Measurements from ENCODE around the gene CHTOP. TPM values are rescaled to one million over a fixed set of nuclear protein-coding genes. Genes with fewer than 3 reads are reported as not detected.
A peak's percentile ranks its signal among the peaks of the same experiment; 100 is the strongest.
"Not testable (repeated sequence)": the region's sequence is repeated elsewhere in the genome, so short reads cannot be mapped to it uniquely, and the experiment has no call there.

CHTOP gene
- polyA plus RNA-seq, 2 donors: 41.6 to 45.5 TPM

- WGBS, 2 donors: 82 to 83% methylated on average over 5 of the region's 5 CpGs
- Histone ChIP-seq H3K4me1 (ENCODE audit: control insufficient read depth in 2 of 2, insufficient read depth in 2 of 2, low read length in 1 of 2) (peaks cover 0 to 2% of the 10 kb centered on the region in 2 donors), H3K4me3 (ENCODE audit: low read depth in 1 of 2, low read length in 2 of 2) (no peak overlapping the region), H3K27ac (ENCODE audit: low read depth in 2 of 2, low read length in 1 of 2) (no peak overlapping the region), H3K36me3 (ENCODE audit: control insufficient read depth in 2 of 2, insufficient read depth in 2 of 2, low read length in 1 of 2) (peaks cover 21 to 23% of the 10 kb centered on the region in 2 donors), H3K27me3 (ENCODE audit: control insufficient read depth in 1 of 2, insufficient read depth in 2 of 2, low read length in 2 of 2) (no peaks in the 10 kb centered on the region), H3K9me3 (ENCODE audit: control insufficient read depth in 2 of 2, insufficient read depth in 1 of 2, low read depth in 1 of 2, low read length in 1 of 2) (no peaks in the 10 kb centered on the region)
These were observed 29.3 kb downstream of the CHTOP start for GRCh38 chr1:153663211-153663610.

- Histone ChIP-seq H3K4me1 (ENCODE audit: control insufficient read depth in 2 of 2, insufficient read depth in 2 of 2, low read length in 1 of 2) (no peaks in the 10 kb centered on the region), H3K36me3 (ENCODE audit: control insufficient read depth in 2 of 2, insufficient read depth in 2 of 2, low read length in 1 of 2) (peaks cover 21 to 25% of the 10 kb centered on the region in 2 donors), H3K4me3 (ENCODE audit: low read depth in 1 of 2, low read length in 2 of 2) (no peak overlapping the region), H3K27ac (ENCODE audit: low read depth in 2 of 2, low read length in 1 of 2) (no peak overlapping the region), H3K9me3 (ENCODE audit: control insufficient read depth in 2 of 2, insufficient read depth in 1 of 2, low read depth in 1 of 2, low read length in 1 of 2) (no peaks in the 10 kb centered on the region), H3K27me3 (ENCODE audit: control insufficient read depth in 1 of 2, insufficient read depth in 2 of 2, low read length in 2 of 2) (no peaks in the 10 kb centered on the region)
- 86 to 93% methylated on average over 4 of the region's 4 CpGs for WGBS, 2 donors
These were observed 33.6 kb downstream of the CHTOP start for GRCh38 chr1:153667439-153667838.

- WGBS, 2 donors: 96% methylated on average over 8 of the region's 8 CpGs
- Histone ChIP-seq H3K27ac (ENCODE audit: low read depth in 2 of 2, low read length in 1 of 2) (peak overlapping the region in 1 of 2 donors; percentile 6), H3K36me3 (ENCODE audit: control insufficient read depth in 2 of 2, insufficient read depth in 2 of 2, low read length in 1 of 2) (peaks cover 13 to 20% of the 10 kb centered on the region in 2 donors)
- not testable (repeated sequence) for H3K4me3 ChIP-seq (ENCODE audit: low read depth in 1 of 2, low read length in 2 of 2); H3K27me3 ChIP-seq (ENCODE audit: control insufficient read depth in 1 of 2, insufficient read depth in 2 of 2, low read length in 2 of 2); H3K4me1 ChIP-seq (ENCODE audit: control insufficient read depth in 2 of 2, insufficient read depth in 2 of 2, low read length in 1 of 2); H3K9me3 ChIP-seq (ENCODE audit: control insufficient read depth in 2 of 2, insufficient read depth in 1 of 2, low read depth in 1 of 2, low read length in 1 of 2)
These were observed 34.8 kb downstream of the CHTOP start for GRCh38 chr1:153668672-153669071.

GRCh38 chr1:153669606-153670005 lies 35.7 kb downstream of the CHTOP start:
- H3K27ac ChIP-seq (ENCODE audit: low read depth in 2 of 2, low read length in 1 of 2): no peak overlapping the region
- H3K36me3 ChIP-seq (ENCODE audit: control insufficient read depth in 2 of 2, insufficient read depth in 2 of 2, low read length in 1 of 2): peaks cover 6 to 16% of the 10 kb centered on the region in 2 donors

GRCh38 chr1:153670257-153670858 lies 36.5 kb downstream of the CHTOP start:
- no peaks in the 10 kb centered on the region for H3K9me3 ChIP-seq (ENCODE audit: control insufficient read depth in 2 of 2, insufficient read depth in 1 of 2, low read depth in 1 of 2, low read length in 1 of 2)
- H3K27me3 ChIP-seq (ENCODE audit: control insufficient read depth in 1 of 2, insufficient read depth in 2 of 2, low read length in 2 of 2): no peaks in the 10 kb centered on the region
- peak overlapping the region; percentile 68 to 96 for H3K4me3 ChIP-seq (ENCODE audit: low read depth in 1 of 2, low read length in 2 of 2)
- H3K27ac ChIP-seq (ENCODE audit: low read depth in 2 of 2, low read length in 1 of 2): peak overlapping the region; percentile 78 to 93
- peaks cover 6 to 16% of the 10 kb centered on the region in 2 donors for H3K36me3 ChIP-seq (ENCODE audit: control insufficient read depth in 2 of 2, insufficient read depth in 2 of 2, low read length in 1 of 2)
- H3K4me1 ChIP-seq (ENCODE audit: control insufficient read depth in 2 of 2, insufficient read depth in 2 of 2, low read length in 1 of 2): no peaks in the 10 kb centered on the region
- 1 to 2% methylated on average over 22 of the region's 22 CpGs for WGBS, 2 donors

More at GRCh38 chr1:153669606-153670005, 35.7 kb downstream of the CHTOP start:
- WGBS, 2 donors: 79 to 80% methylated on average over 6 of the region's 6 CpGs
- Histone ChIP-seq H3K9me3 (ENCODE audit: control insufficient read depth in 2 of 2, insufficient read depth in 1 of 2, low read depth in 1 of 2, low read length in 1 of 2) (no peaks in the 10 kb centered on the region), H3K4me1 (ENCODE audit: control insufficient read depth in 2 of 2, insufficient read depth in 2 of 2, low read length in 1 of 2) (no peaks in the 10 kb centered on the region), H3K4me3 (ENCODE audit: low read depth in 1 of 2, low read length in 2 of 2) (peak overlapping the region; percentile 68 to 96), H3K27me3 (ENCODE audit: control insufficient read depth in 1 of 2, insufficient read depth in 2 of 2, low read length in 2 of 2) (no peaks in the 10 kb centered on the region)

- Histone ChIP-seq H3K9me3 (ENCODE audit: control insufficient read depth in 2 of 2, insufficient read depth in 1 of 2, low read depth in 1 of 2, low read length in 1 of 2) (no peaks in the 10 kb centered on the region), H3K4me3 (ENCODE audit: low read depth in 1 of 2, low read length in 2 of 2) (peak within 1 kb of the TSS; percentile 68 to 96), H3K27ac (ENCODE audit: low read depth in 2 of 2, low read length in 1 of 2) (peak within 1 kb of the TSS; percentile 78 to 93), H3K4me1 (ENCODE audit: control insufficient read depth in 2 of 2, insufficient read depth in 2 of 2, low read length in 1 of 2) (no peaks in the 10 kb centered on the region), H3K27me3 (ENCODE audit: control insufficient read depth in 1 of 2, insufficient read depth in 2 of 2, low read length in 2 of 2) (no peaks in the 10 kb centered on the region), H3K36me3 (ENCODE audit: control insufficient read depth in 2 of 2, insufficient read depth in 2 of 2, low read length in 1 of 2) (peaks cover 6 to 14% of the 10 kb centered on the region in 2 donors)
- 0% methylated on average over 35 of the region's 35 CpGs for WGBS, 2 donors
These were observed 37.2 kb downstream of the CHTOP start, which contains the start of gene ILF2 for GRCh38 chr1:153670859-153671627. Gene ILF2, minus strand, starts transcription at chr1:153670993. Its CDS starts 71 bp downstream, at chr1:153670922.

- not testable (repeated sequence) for H3K9me3 ChIP-seq (ENCODE audit: control insufficient read depth in 2 of 2, insufficient read depth in 1 of 2, low read depth in 1 of 2, low read length in 1 of 2); H3K27me3 ChIP-seq (ENCODE audit: control insufficient read depth in 1 of 2, insufficient read depth in 2 of 2, low read length in 2 of 2); H3K4me1 ChIP-seq (ENCODE audit: control insufficient read depth in 2 of 2, insufficient read depth in 2 of 2, low read length in 1 of 2)
- 7 to 10% methylated on average over 28 of the region's 28 CpGs for WGBS, 2 donors
- Histone ChIP-seq H3K4me3 (ENCODE audit: low read depth in 1 of 2, low read length in 2 of 2) (peak overlapping the region; percentile 12 to 40), H3K36me3 (ENCODE audit: control insufficient read depth in 2 of 2, insufficient read depth in 2 of 2, low read length in 1 of 2) (peaks cover 6 to 10% of the 10 kb centered on the region in 2 donors), H3K27ac (ENCODE audit: low read depth in 2 of 2, low read length in 1 of 2) (peak overlapping the region; percentile 46 to 88)
These were observed 37.9 kb downstream of the CHTOP start for GRCh38 chr1:153671628-153672353.

GRCh38 chr1:153673511-153673910 lies 39.6 kb downstream of the CHTOP start:
- Histone ChIP-seq H3K27me3 (ENCODE audit: control insufficient read depth in 1 of 2, insufficient read depth in 2 of 2, low read length in 2 of 2) (no peaks in the 10 kb centered on the region), H3K27ac (ENCODE audit: low read depth in 2 of 2, low read length in 1 of 2) (no peak overlapping the region), H3K4me1 (ENCODE audit: control insufficient read depth in 2 of 2, insufficient read depth in 2 of 2, low read length in 1 of 2) (peaks cover 0 to 4% of the 10 kb centered on the region in 2 donors), H3K4me3 (ENCODE audit: low read depth in 1 of 2, low read length in 2 of 2) (no peak overlapping the region), H3K36me3 (ENCODE audit: control insufficient read depth in 2 of 2, insufficient read depth in 2 of 2, low read length in 1 of 2) (peaks cover 0 to 4% of the 10 kb centered on the region in 2 donors), H3K9me3 (ENCODE audit: control insufficient read depth in 2 of 2, insufficient read depth in 1 of 2, low read depth in 1 of 2, low read length in 1 of 2) (no peaks in the 10 kb centered on the region)
- 94 to 96% methylated on average over 2 of the region's 2 CpGs for WGBS, 2 donors

GRCh38 chr1:153677718-153678518 lies 44.1 kb downstream of the CHTOP start:
- 2 to 3% methylated on average over 29 of the region's 29 CpGs for WGBS, 2 donors
- H3K4me1 ChIP-seq (ENCODE audit: control insufficient read depth in 2 of 2, insufficient read depth in 2 of 2, low read length in 1 of 2): peaks cover 0 to 13% of the 10 kb centered on the region in 2 donors
- no peak overlapping the region for H3K27ac ChIP-seq (ENCODE audit: low read depth in 2 of 2, low read length in 1 of 2)
- H3K4me3 ChIP-seq (ENCODE audit: low read depth in 1 of 2, low read length in 2 of 2): peak overlapping the region; percentile 47 to 58
- peaks cover 0 to 10% of the 10 kb centered on the region in 2 donors for H3K27me3 ChIP-seq (ENCODE audit: control insufficient read depth in 1 of 2, insufficient read depth in 2 of 2, low read length in 2 of 2)
- peaks cover 0 to 3% of the 10 kb centered on the region in 2 donors for H3K9me3 ChIP-seq (ENCODE audit: control insufficient read depth in 2 of 2, insufficient read depth in 1 of 2, low read depth in 1 of 2, low read length in 1 of 2)
- H3K36me3 ChIP-seq (ENCODE audit: control insufficient read depth in 2 of 2, insufficient read depth in 2 of 2, low read length in 1 of 2): no peaks in the 10 kb centered on the region
